Smooth muscle cell of the umbilical artery (primary cell): Measurements from ENCODE around the gene PNCK. TPM values are rescaled to one million over a fixed set of nuclear protein-coding genes. Genes with fewer than 3 reads are reported as not detected.

Experiments
- total RNA-seq: library from RNA; depleted of rRNA; stranded (reverse); fragments of >200 nt; gene quantifications from 2 replicates; pipeline ENCODE4 v1.2.3, GENCODE V29; 2014

PNCK gene
- 0.59 and 0.92 TPM in 2 replicates for total RNA-seq

DNA sequence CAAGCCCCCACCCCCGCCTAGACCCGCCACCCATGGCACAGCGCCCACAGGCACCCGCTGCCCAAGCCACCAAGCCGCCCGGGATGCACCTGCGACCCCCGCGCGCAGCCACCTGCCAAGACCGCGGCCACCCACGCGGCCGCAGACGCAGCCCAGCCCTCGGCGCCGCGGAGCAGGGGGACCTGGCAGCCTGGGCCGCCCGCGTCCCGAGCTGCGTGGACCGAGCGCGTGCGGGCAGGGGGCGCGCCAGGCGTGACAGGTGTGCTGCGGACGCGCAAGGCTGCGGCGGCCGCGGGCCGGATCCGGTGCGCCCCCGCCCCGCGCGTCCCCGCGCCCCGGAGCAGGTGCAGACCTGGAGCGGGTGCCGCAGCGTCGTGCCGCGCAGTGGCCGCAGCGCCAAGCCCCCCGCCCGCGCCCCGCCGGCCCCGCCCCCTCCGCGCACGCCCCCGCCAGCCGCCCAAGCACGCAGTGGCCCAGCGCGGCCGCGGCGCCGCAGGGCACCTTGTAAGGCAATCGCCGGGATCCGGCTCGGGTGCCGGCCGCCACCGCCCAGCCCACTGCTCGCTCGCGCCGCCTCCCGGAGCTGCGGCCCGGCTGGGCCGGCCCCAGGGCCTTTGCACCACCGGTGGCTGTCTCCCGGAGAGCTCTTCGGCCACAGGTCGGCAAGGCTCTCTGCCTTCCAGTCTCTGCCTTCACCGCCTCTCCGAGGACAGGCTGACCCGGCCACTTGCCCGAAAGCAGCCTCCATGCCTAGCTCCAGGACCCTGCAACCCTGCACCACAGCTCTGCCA is at the start of gene PNCK:
Gene PNCK (minus strand): TSS at position 386 of the 791 bp plus-strand sequence. CDS start 737 bp downstream, outside the sequence.

DNA sequence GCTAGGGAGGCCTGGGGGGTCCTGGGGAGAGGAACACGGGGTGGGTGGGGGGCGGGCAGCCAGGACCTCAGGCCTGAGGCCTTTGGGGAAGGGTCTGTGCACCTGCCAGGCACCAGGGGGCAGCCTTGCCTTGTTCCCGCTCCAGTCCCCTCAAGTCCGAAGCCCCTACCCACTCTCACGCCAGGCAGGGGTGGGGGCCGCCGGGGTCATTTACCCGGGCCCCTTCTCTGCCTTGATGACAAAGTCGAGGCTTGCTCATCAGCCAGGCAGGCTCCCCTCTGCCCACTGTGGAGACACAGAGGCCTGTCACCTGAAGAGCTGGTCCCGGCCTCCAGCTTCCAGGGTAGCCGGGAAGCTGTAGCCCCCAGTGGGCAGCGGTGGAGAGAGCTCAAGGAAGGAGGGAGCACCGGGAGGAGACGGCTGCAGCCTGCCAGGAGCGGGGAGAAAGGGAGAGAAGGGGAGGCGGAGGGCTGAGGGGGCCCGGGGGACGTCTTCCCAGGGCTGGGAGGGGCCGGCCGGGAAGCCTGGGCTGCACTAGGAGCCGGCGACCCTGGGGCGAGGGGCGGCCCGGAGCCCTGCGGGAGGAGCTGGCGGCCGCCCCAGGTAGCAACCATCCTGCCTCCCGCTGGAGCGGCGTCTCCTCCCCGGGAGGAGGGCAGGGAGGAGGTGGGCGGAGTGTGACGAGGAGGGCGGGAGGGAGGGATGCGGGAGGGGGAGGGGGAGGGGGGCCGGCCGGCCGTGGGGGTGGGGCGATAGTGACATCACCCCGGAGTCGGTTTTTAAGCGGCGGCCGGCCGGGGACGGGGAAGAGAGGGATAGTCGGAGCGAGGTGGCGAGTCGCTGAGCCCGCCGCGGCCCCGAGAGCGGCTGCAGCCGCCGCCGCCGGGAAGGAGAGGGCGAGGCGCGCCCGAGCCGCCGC is 13.8 kb upstream of the PNCK start, which contains the start of gene SLC6A8:
Gene SLC6A8 (plus strand): TSS at position 806 of the 919 bp plus-strand sequence. CDS start 649 bp downstream, outside the sequence.

DNA sequence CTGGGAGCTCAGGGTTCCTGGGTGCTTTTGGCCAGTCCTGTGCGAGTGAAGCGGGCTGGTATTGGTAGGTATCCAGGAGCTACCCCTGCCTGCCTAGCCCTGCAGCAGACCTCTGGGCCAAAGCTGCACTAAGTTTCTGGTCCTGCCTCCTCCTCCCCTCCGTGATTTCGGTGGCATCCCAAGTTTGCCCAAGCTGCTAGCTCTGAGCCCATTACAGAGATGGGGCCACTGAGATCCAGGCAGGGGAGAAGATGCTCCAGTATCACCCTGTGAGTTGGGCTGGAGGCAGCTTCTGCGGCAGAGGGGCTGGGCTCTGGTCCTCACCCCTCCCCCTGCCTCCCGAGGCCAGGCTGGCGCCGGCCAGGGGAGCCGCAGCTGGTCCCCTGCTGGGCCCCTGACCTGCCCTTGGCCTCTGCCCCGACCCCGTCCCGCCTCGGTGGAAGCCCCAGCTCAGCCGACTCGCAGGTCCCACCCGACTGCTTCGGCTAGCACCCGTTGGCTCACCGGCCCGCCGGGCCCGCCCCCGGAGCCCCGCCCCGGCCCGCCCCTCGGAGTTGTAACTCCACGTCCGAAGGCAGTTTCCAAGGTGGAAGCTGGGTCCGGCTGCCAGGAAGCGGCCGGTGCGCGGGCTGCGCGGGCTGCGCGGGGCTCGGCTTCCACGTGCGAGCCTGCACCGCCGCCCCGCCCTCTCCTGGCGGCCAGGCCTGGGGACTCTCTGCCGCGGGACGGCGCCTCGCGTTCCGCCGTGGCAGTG is 26.8 kb downstream of the PNCK start, which contains the start of gene DUSP9:
Gene DUSP9 (plus strand): TSS at position 584 of the 754 bp plus-strand sequence. CDS start 751 bp downstream, outside the sequence.

Other genes with a start within 250 kb of the PNCK start
- gene TREX2, start 227.8 kb downstream of the PNCK start, total RNA-seq: 0.18 and 1.8 TPM in 2 replicates
- 14.3 and 18.2 TPM in 2 replicates for gene HAUS7, start 203.2 kb downstream of the PNCK start, total RNA-seq
- gene BGN, start 178.8 kb downstream of the PNCK start, total RNA-seq: 34.1 and 66.8 TPM in 2 replicates
- under 0.01 and 0.09 TPM in 2 replicates for gene ATP2B3, start 156.2 kb downstream of the PNCK start, total RNA-seq
- 24.5 and 31.8 TPM in 2 replicates for gene CCNQ, start 74.7 kb downstream of the PNCK start, total RNA-seq
- gene DUSP9, start 26.6 kb downstream of the PNCK start, total RNA-seq: not detected in 2 replicates
- gene SLC6A8, start 14.1 kb upstream of the PNCK start, total RNA-seq: 19.3 and 22.3 TPM in 2 replicates
- 156 and 184 TPM in 2 replicates for gene BCAP31, start 50.6 kb upstream of the PNCK start, total RNA-seq
- 17.2 and 25.5 TPM in 2 replicates for gene ABCD1, start 51.0 kb upstream of the PNCK start, total RNA-seq
- 6.2 and 24.6 TPM in 2 replicates for gene PLXNB3, start 90.4 kb upstream of the PNCK start, total RNA-seq
- under 0.01 and 2.2 TPM in 2 replicates for gene SRPK3, start 107.2 kb upstream of the PNCK start, total RNA-seq
- 46.9 and 57.2 TPM in 2 replicates for gene IDH3G, start 120.6 kb upstream of the PNCK start, total RNA-seq
- 49.2 and 134 TPM in 2 replicates for gene SSR4, start 120.9 kb upstream of the PNCK start, total RNA-seq
- under 0.01 and 0.18 TPM in 2 replicates for gene PDZD4, start 156.7 kb upstream of the PNCK start, total RNA-seq
- gene L1CAM, start 212.4 kb upstream of the PNCK start, total RNA-seq: 0.59 and 2.6 TPM in 2 replicates
- gene AVPR2, start 230.9 kb upstream of the PNCK start, total RNA-seq: not detected in 2 replicates